ENCODE results near the gene COL1A1.

Gene COL1A1

DNA sequence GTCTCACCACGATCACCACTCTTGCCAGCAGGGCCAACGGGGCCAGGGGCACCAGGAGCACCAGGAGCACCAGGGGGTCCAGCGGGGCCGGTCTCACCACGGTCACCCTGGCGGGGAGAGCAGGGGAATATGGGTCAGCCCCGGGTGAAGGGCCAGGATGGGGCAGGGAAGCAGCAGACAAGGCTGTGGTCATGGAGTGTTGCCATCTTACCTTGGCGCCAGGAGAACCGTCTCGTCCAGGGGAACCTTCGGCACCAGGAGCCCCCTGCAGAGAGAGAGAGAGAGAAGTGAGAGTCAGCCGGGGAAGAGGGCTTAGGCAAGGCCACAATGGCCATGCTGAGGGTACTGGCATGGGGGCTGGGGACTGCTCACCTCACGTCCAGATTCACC is 12.9 kb downstream of the COL1A1 start:
- Histone ChIP-seq H3K4me3 (no peak overlapping the region), H3K36me3 (ENCODE audit: insufficient read depth, low read length) (no peaks in the 10 kb centered on the region; the same call in 1 of the 2 replicates), H3K27ac (no peak overlapping the region), H3K9me3 (ENCODE audit: low read depth, low read length) (no peaks in the 10 kb centered on the region), H3K9ac (ENCODE audit: insufficient read length) (no peak overlapping the region)
- no peak for DNase-seq (ENCODE audit: low read depth, low spot score)
- TF ChIP-seq EZH2 (IDR thresholded peaks at IDR 0.05), result no peak

DNA sequence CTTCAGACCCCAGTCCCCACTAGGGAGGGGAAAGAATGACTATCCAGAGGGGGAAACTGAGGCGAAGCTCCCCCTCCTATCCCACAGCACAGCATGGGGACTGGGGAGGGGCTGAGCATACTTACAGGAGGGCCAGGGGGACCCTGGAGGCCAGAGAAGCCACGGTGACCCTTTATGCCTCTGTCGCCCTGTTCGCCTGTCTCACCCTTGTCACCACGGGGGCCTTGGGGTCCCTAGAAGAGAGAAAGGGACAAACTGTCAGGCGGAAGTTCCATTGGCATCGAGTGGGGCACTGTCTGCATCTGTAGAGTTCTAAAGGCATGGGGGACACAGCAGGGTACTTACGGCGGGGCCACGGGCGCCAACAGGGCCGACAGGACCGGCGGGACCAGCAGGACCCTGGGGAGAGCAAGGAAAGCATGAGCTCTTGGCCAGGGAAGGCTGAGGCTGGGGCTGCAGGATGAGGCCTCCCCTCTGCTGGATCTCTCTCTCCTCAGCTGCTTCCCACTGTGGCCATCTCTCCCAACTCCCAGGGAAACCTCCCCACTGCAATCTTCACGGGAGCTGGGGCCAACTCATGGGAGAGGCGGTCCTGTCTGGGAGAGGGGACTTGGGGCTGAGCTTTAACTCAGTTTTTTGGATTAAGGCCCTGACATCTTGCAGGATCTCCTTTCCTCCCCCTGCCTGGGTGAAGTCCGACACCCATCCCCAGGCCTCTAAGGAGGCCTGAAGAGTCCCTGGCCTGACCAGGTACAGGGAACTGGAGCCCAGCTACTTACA is 13.5 kb downstream of the COL1A1 start:
- no peak overlapping the region for H3K4me3 ChIP-seq
- DNase-seq (ENCODE audit: low read depth, low spot score), result no peak
- no peak overlapping the region for H3K27ac ChIP-seq
- no peak for TF ChIP-seq EZH2 (IDR thresholded peaks at IDR 0.05)
- TF ChIP-seq FOXP2 (optimal IDR thresholded peaks at IDR 0.05; ENCODE audit: control extremely low read depth, extremely low read length, insufficient read depth), result no peak
- no peak for TF ChIP-seq POLR2AphosphoS5 (IDR thresholded peaks at IDR 0.05; ENCODE audit: borderline replicate concordance, low read depth, low read length)
- no peaks in the 10 kb centered on the region for H3K9me3 ChIP-seq (ENCODE audit: low read depth, low read length)
- H3K36me3 ChIP-seq (ENCODE audit: insufficient read depth, low read length), result no peaks in the 10 kb centered on the region; the same call in 1 of the 2 replicates
- H3K9ac ChIP-seq (ENCODE audit: insufficient read length), result no peak overlapping the region

DNA sequence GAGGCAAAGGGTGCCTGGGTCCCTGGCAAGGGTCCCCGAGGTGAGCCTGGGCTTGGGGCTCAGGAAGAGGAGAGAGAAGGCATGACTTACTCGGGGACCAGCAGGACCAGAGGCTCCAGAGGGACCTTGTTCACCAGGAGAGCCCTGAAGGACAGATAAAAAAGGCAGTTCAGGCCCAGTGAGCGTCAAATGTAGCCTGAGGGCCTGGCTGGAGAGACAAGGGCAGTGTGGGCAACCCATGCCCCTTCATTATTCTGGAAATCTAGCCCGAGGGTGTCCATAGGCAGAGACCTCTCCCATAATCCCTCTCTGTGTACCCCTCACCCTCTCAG is 14.1 kb downstream of the COL1A1 start:
- H3K36me3 ChIP-seq (ENCODE audit: insufficient read depth, low read length), result no peaks in the 10 kb centered on the region; the same call in 1 of the 2 replicates
- no peaks in the 10 kb centered on the region for H3K9me3 ChIP-seq (ENCODE audit: low read depth, low read length)
- TF ChIP-seq EZH2 (IDR thresholded peaks at IDR 0.05) (no peak), FOXP2 (optimal IDR thresholded peaks at IDR 0.05; ENCODE audit: control extremely low read depth, extremely low read length, insufficient read depth) (no peak), POLR2AphosphoS5 (IDR thresholded peaks at IDR 0.05; ENCODE audit: borderline replicate concordance, low read depth, low read length) (no peak)
- no peak overlapping the region for H3K4me3 ChIP-seq
- no peak overlapping the region for H3K9ac ChIP-seq (ENCODE audit: insufficient read length)
- no peak overlapping the region for H3K27ac ChIP-seq
- DNase-seq (ENCODE audit: low read depth, low spot score), result no peak

DNA sequence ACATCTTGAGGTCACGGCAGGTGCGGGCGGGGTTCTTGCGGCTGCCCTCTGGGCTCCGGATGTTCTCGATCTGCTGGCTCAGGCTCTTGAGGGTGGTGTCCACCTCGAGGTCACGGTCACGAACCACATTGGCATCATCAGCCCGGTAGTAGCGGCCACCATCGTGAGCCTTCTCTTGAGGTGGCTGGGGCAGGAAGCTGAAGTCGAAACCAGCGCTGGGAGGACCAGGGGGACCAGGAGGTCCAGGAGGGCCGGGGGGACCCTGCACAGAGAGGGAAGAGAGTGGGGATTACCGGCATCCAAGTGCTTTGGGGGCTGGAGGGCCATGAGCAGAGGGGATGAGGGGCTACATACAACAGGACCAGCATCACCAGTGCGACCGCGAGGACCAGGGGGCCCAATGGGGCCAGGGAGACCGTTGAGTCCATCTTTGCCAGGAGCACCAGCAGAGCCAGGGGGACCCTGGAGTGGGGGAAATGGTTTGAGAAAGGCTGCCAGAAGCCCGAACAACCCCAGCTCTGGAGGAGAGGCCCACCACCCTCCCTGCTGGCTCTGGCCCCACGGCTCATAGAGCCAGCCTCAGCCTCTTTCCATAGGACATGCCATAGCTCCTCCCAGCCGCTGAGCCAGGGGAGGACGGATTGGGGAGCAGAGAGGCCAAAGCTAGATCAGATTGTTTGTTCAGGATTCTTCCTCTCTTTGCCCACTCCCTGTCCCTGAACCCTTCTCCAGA is 14.6 kb downstream of the COL1A1 start:
- no peak overlapping the region for H3K27ac ChIP-seq
- DNase-seq (ENCODE audit: low read depth, low spot score), result no peak
- H3K4me3 ChIP-seq, result no peak overlapping the region
- H3K36me3 ChIP-seq (ENCODE audit: insufficient read depth, low read length), result no peaks in the 10 kb centered on the region; the same call in 1 of the 2 replicates
- H3K9me3 ChIP-seq (ENCODE audit: low read depth, low read length), result no peaks in the 10 kb centered on the region
- TF ChIP-seq POLR2AphosphoS5 (IDR thresholded peaks at IDR 0.05; ENCODE audit: borderline replicate concordance, low read depth, low read length) (no peak), FOXP2 (optimal IDR thresholded peaks at IDR 0.05; ENCODE audit: control extremely low read depth, extremely low read length, insufficient read depth) (no peak), EZH2 (IDR thresholded peaks at IDR 0.05) (no peak)
- H3K9ac ChIP-seq (ENCODE audit: insufficient read length), result no peak overlapping the region

DNA sequence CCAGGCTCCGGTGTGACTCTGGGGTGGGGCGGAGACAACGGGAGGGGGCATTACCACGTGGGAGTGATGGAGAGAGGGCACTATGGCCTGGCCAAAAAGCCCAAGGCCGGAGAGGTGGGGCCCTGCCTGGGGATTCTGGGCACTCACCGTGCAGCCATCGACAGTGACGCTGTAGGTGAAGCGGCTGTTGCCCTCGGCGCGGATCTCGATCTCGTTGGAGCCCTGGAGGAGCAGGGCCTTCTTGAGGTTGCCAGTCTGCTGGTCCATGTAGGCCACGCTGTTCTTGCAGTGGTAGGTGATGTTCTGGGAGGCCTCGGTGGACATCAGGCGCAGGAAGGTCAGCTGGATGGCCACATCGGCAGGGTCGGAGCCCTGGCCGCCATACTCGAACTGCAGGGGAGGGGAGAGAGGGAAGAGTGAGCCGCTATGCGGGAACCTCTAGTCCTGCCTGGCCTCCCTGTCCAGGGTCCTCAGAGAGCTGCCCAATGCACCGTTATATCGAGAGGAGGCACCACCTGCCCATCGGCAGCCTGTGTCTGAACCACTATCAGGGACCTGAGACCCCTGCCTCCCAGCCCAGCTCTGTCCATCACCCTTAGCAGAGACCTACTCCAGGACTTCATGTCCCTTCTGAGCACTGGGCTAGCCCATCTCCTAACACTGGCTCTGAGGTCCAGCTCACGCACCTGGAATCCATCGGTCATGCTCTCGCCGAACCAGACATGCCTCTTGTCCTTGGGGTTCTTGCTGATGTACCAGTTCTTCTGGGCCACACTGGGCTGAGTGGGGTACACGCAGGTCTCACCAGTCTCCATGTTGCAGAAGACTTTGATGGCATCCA is 15.6 kb downstream of the COL1A1 start:
- Histone ChIP-seq H3K9ac (ENCODE audit: insufficient read length) (no peak overlapping the region), H3K9me3 (ENCODE audit: low read depth, low read length) (no peaks in the 10 kb centered on the region), H3K4me3 (no peak overlapping the region), H3K27ac (no peak overlapping the region), H3K36me3 (ENCODE audit: insufficient read depth, low read length) (no peaks in the 10 kb centered on the region; the same call in 1 of the 2 replicates)
- no peak for DNase-seq (ENCODE audit: low read depth, low spot score)
- TF ChIP-seq POLR2AphosphoS5 (IDR thresholded peaks at IDR 0.05; ENCODE audit: borderline replicate concordance, low read depth, low read length), result no peak
- TF ChIP-seq FOXP2 (optimal IDR thresholded peaks at IDR 0.05; ENCODE audit: control extremely low read depth, extremely low read length, insufficient read depth), result no peak
- TF ChIP-seq EZH2 (IDR thresholded peaks at IDR 0.05), result no peak

DNA sequence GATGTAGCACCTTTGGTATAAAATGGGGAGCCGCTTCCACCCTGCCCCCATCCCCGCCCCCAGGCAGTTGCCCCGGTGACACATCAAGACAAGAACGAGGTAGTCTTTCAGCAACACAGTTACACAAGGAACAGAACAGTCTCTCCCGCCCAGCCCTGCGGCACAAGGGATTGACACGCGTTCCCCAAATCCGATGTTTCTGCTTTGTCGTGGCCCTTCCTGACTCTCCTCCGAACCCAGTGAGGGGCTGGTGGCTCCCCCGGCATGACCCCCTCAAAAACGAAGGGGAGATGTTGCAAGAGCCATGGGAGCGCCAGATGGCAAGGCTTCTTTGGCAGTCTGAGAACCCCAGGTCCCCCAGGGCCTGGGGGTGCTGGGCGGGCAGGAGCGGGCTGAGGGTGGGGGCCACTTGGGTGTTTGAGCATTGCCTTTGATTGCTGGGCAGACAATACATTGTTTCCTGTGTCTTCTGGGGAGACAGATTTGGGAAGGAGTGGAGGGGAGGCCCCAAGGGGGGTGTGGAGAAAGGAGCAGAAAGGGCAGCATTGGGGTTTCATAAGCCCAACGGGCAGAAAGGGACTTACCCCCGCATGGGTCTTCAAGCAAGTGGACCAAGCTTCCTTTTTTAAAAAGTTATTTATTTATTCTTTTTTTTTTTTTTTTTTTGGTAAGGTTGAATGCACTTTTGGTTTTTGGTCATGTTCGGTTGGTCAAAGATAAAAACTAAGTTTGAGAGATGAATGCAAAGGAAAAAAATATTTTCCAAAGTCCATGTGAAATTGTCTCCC is 16.6 kb downstream of the COL1A1 start:
- TF ChIP-seq POLR2AphosphoS5 (IDR thresholded peaks at IDR 0.05; ENCODE audit: borderline replicate concordance, low read depth, low read length) (no peak), FOXP2 (optimal IDR thresholded peaks at IDR 0.05; ENCODE audit: control extremely low read depth, extremely low read length, insufficient read depth) (no peak), EZH2 (IDR thresholded peaks at IDR 0.05) (no peak)
- H3K4me3 ChIP-seq, result no peak overlapping the region
- no peak overlapping the region for H3K27ac ChIP-seq
- H3K36me3 ChIP-seq (ENCODE audit: insufficient read depth, low read length), result no peaks in the 10 kb centered on the region; the same call in 1 of the 2 replicates
- no peaks in the 10 kb centered on the region for H3K9me3 ChIP-seq (ENCODE audit: low read depth, low read length)
- H3K9ac ChIP-seq (ENCODE audit: insufficient read length), result no peak overlapping the region
- DNase-seq (ENCODE audit: low read depth, low spot score), result no peak

DNA sequence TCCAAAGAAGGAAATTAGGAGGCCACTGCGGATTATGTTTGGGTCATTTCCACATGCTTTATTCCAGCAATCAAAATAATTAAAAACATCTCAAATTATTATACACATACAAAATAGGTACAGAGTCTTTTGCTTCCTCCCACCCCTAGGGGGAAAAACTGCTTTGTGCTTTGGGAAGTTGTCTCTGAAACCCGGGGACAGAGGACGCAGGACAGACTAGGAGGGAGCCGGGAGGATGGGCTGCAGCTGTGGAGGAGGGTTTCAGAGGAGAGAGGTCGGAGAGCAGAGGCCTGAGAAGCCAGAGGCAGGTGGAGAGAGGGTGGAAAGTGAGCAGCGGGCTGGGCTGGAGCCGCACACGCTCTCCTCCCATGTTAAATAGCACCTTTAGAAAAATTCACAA is 17.4 kb downstream of the COL1A1 start:
- Histone ChIP-seq H3K9me3 (ENCODE audit: low read depth, low read length) (no peaks in the 10 kb centered on the region), H3K36me3 (ENCODE audit: insufficient read depth, low read length) (no peaks in the 10 kb centered on the region; the same call in 1 of the 2 replicates), H3K9ac (ENCODE audit: insufficient read length) (no peak overlapping the region), H3K4me3 (no peak overlapping the region), H3K27ac (no peak overlapping the region)
- TF ChIP-seq FOXP2 (optimal IDR thresholded peaks at IDR 0.05; ENCODE audit: control extremely low read depth, extremely low read length, insufficient read depth) (no peak), POLR2AphosphoS5 (IDR thresholded peaks at IDR 0.05; ENCODE audit: borderline replicate concordance, low read depth, low read length) (no peak), EZH2 (IDR thresholded peaks at IDR 0.05) (no peak)
- no peak for DNase-seq (ENCODE audit: low read depth, low spot score)
